ENCODE measurements around the gene NDUFAF8.

The NDUFAF8 gene

GRCh38 chr17:81191116-81191515, 48.0 kb upstream of the NDUFAF8 start:
- Histone ChIP-seq H3K27me3 (ENCODE audit: insufficient read depth, low read length, poor library complexity) (no peaks in the 10 kb centered on the region), H3K4me1 (ENCODE audit: insufficient read depth, low read length) (no peaks in the 10 kb centered on the region), H3K27ac (ENCODE audit: low read length) (no peak overlapping the region), H3K4me3 (ENCODE audit: low read depth in 1 of 2, low read length in 2 of 2) (no peak overlapping the region), H2AFZ (ENCODE audit: low read depth, low read length) (no peak overlapping the region), H3K4me2 (ENCODE audit: insufficient read depth, low read length) (no peak overlapping the region), H3K36me3 (ENCODE audit: insufficient read depth, low read length) (peaks cover 50% of the 10 kb centered on the region), H3K9me3 (ENCODE audit: insufficient read depth, low read length, severe bottlenecking) (no peaks in the 10 kb centered on the region), H3K9ac (ENCODE audit: low read depth, low read length) (no peak overlapping the region), H3K79me2 (ENCODE audit: insufficient read depth, low read length) (no peaks in the 10 kb centered on the region), H4K20me1 (ENCODE audit: insufficient read depth, low read length) (no peaks in the 10 kb centered on the region; the same call in 1 of the 2 replicates)
- TF ChIP-seq, protein P1, sequence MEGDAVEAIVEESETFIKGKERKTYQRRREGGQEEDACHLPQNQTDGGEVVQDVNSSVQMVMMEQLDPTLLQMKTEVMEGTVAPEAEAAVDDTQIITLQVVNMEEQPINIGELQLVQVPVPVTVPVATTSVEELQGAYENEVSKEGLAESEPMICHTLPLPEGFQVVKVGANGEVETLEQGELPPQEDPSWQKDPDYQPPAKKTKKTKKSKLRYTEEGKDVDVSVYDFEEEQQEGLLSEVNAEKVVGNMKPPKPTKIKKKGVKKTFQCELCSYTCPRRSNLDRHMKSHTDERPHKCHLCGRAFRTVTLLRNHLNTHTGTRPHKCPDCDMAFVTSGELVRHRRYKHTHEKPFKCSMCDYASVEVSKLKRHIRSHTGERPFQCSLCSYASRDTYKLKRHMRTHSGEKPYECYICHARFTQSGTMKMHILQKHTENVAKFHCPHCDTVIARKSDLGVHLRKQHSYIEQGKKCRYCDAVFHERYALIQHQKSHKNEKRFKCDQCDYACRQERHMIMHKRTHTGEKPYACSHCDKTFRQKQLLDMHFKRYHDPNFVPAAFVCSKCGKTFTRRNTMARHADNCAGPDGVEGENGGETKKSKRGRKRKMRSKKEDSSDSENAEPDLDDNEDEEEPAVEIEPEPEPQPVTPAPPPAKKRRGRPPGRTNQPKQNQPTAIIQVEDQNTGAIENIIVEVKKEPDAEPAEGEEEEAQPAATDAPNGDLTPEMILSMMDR (IDR thresholded peaks at IDR 0.05; ENCODE audit: borderline replicate concordance, extremely low read depth, low read length, poor library complexity, severe bottlenecking): no peak
- no peak for TF ChIP-seq EZH2 (IDR thresholded peaks at IDR 0.05; ENCODE audit: borderline replicate concordance, low read depth, low read length, severe bottlenecking)
- ATAC-seq (ENCODE audit: insufficient read depth, low read depth) (no peak), DNase-seq (no peak)

GRCh38 chr17:81191646-81192045, 47.5 kb upstream of the NDUFAF8 start:
- ATAC-seq (ENCODE audit: insufficient read depth, low read depth) (no peak), DNase-seq (no peak)
- no peaks in the 10 kb centered on the region for H3K4me1 ChIP-seq (ENCODE audit: insufficient read depth, low read length)
- H4K20me1 ChIP-seq (ENCODE audit: insufficient read depth, low read length): no peaks in the 10 kb centered on the region; the same call in 1 of the 2 replicates
- TF ChIP-seq, protein P1 (IDR thresholded peaks at IDR 0.05; ENCODE audit: borderline replicate concordance, extremely low read depth, low read length, poor library complexity, severe bottlenecking): no peak
- TF ChIP-seq EZH2 (IDR thresholded peaks at IDR 0.05; ENCODE audit: borderline replicate concordance, low read depth, low read length, severe bottlenecking): no peak
- H3K27ac ChIP-seq (ENCODE audit: low read length): no peak overlapping the region
- no peaks in the 10 kb centered on the region for H3K79me2 ChIP-seq (ENCODE audit: insufficient read depth, low read length)
- peaks cover 55% of the 10 kb centered on the region for H3K36me3 ChIP-seq (ENCODE audit: insufficient read depth, low read length)
- H3K9me3 ChIP-seq (ENCODE audit: insufficient read depth, low read length, severe bottlenecking): no peaks in the 10 kb centered on the region
- no peak overlapping the region for H3K4me3 ChIP-seq (ENCODE audit: low read depth in 1 of 2, low read length in 2 of 2)
- H3K27me3 ChIP-seq (ENCODE audit: insufficient read depth, low read length, poor library complexity): no peaks in the 10 kb centered on the region
- no peak overlapping the region for H3K4me2 ChIP-seq (ENCODE audit: insufficient read depth, low read length)
- no peak overlapping the region for H2AFZ ChIP-seq (ENCODE audit: low read depth, low read length)
- no peak overlapping the region for H3K9ac ChIP-seq (ENCODE audit: low read depth, low read length)

DNA sequence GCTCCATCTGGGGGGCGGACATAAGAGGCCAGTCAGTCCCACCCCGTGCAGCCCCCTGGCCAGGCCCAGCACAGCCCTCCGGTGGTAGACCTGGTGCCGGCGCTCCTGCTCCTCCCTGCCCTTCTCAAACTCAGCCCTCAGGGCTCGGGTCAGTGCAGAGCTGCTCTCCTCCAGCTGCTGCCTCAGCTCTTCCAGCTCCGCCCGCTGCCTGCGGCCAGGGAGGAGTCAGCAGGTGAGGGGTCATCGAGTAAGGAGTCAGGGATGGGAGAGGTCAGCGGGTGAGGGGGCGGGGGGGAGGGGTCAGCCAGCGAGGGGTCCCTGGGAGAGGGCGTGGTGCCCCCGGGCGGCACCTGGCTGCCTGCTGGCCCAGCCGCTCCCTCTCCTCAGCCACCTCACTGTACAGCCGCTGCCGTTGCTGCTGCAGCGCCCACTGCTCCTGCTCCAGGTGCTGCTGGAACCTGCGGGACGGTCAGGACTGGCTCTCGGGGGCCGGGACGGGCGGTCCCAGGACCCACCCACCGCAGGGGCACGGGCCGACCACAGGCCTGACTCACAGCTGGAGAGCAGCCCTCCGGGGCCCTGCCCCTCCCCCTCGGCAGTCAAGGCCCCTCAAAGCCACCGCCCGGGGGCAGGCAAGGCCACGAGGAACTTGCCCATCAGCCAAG, 46.6 kb upstream of the NDUFAF8 start:
- H3K36me3 ChIP-seq (ENCODE audit: insufficient read depth, low read length): peaks cover 63% of the 10 kb centered on the region
- no peak overlapping the region for H3K27ac ChIP-seq (ENCODE audit: low read length)
- no peak overlapping the region for H2AFZ ChIP-seq (ENCODE audit: low read depth, low read length)
- H3K9ac ChIP-seq (ENCODE audit: low read depth, low read length): no peak overlapping the region
- no peak overlapping the region for H3K4me3 ChIP-seq (ENCODE audit: low read depth in 1 of 2, low read length in 2 of 2)
- no peaks in the 10 kb centered on the region; the same call in 1 of the 2 replicates for H4K20me1 ChIP-seq (ENCODE audit: insufficient read depth, low read length)
- H3K9me3 ChIP-seq (ENCODE audit: insufficient read depth, low read length, severe bottlenecking): no peaks in the 10 kb centered on the region
- ATAC-seq (ENCODE audit: insufficient read depth, low read depth) (no peak), DNase-seq (no peak)
- H3K27me3 ChIP-seq (ENCODE audit: insufficient read depth, low read length, poor library complexity): no peaks in the 10 kb centered on the region
- TF ChIP-seq EZH2 (IDR thresholded peaks at IDR 0.05; ENCODE audit: borderline replicate concordance, low read depth, low read length, severe bottlenecking): no peak
- TF ChIP-seq, protein P1 (IDR thresholded peaks at IDR 0.05; ENCODE audit: borderline replicate concordance, extremely low read depth, low read length, poor library complexity, severe bottlenecking): no peak
- no peaks in the 10 kb centered on the region for H3K4me1 ChIP-seq (ENCODE audit: insufficient read depth, low read length)
- no peak overlapping the region for H3K4me2 ChIP-seq (ENCODE audit: insufficient read depth, low read length)
- H3K79me2 ChIP-seq (ENCODE audit: insufficient read depth, low read length): no peaks in the 10 kb centered on the region

Data from DND-41 (cell line).